IMR-90 (cell line): ENCODE data around the gene ATOSA. TPM values are rescaled to one million over a fixed set of nuclear protein-coding genes. Genes with fewer than 3 reads are reported as not detected.

Experiments
- ATAC-seq: fragments of 200-7000 bp; cut with Tn5 transposase; 2 replicates; pipeline ENCODE4 v1.9.1; 2020; ENCODE audit warnings: low read depth, mild to moderate bottlenecking, moderate library complexity
- BruUV-seq: library from RNA; stranded (reverse); fragments of 400-500 nt; replicated peaks from 2 replicates; lab custom pipeline; 2021; lab: Mats Ljungman, UMichigan
- CTCF ChIA-PET: fragments of 300-600 bp; formaldehyde crosslinking; extraction: SDS; loops from one replicate; lab custom pipeline; 2021; ENCODE audit warnings: antibody characterized with exemption; lab: Yijun Ruan, JAX
- POLR2A ChIA-PET: fragments of 300-600 bp; sonication (Branson Sonifier 250); formaldehyde crosslinking; loops from one replicate; lab custom pipeline; 2022; ENCODE audit warnings: antibody characterized with exemption; ENCODE audit not compliant: unreplicated experiment; lab: Charles Lee
- DNase-seq: peaks from one replicate; pipeline ENCODE4 v3.0.0; 2013
- H2AFZ ChIP-seq: replicated peaks from 2 replicates; pipeline ENCODE3; 2013; ENCODE audit warnings: low read length, mild to moderate bottlenecking; ENCODE audit not compliant: poor library complexity
- H2AK5ac ChIP-seq: 2 replicates; pipeline ENCODE4 v1.6.1; 2013; ENCODE audit warnings: low read depth, low read length, inconsistent platforms
- H2AK9ac ChIP-seq: replicated peaks from 2 replicates; pipeline ENCODE3; 2013; ENCODE audit warnings: mild to moderate bottlenecking, low read depth, low read length, moderate library complexity; ENCODE audit not compliant: poor library complexity
- H2BK120ac ChIP-seq: 2 replicates; pipeline ENCODE4 v1.6.1; 2013; ENCODE audit warnings: low read depth, low read length, inconsistent platforms
- H2BK15ac ChIP-seq: 3 replicates; pipeline ENCODE4 v1.6.1; 2013; ENCODE audit warnings: low read depth, low read length, inconsistent platforms
- H2BK20ac ChIP-seq: 2 replicates; pipeline ENCODE4 v1.6.1; 2013; ENCODE audit warnings: low read depth, mild to moderate bottlenecking, inconsistent platforms, low read length, moderate library complexity
- H2BK5ac ChIP-seq: 2 replicates; pipeline ENCODE4 v1.6.1; 2013; ENCODE audit warnings: mild to moderate bottlenecking, low read depth, low read length, inconsistent platforms; ENCODE audit not compliant: poor library complexity, severe bottlenecking
- H3K14ac ChIP-seq: replicated peaks from 2 replicates; pipeline ENCODE4 v1.6.1; 2013; ENCODE audit warnings: low read depth, low read length, inconsistent platforms
- H3K18ac ChIP-seq: 2 replicates; pipeline ENCODE4 v1.6.1; 2013; ENCODE audit warnings: low read depth, low read length, control low read depth
- H3K23ac ChIP-seq: 2 replicates; pipeline ENCODE4 v1.6.1; 2013; ENCODE audit warnings: low read depth, low read length, inconsistent platforms
- H3K27ac ChIP-seq: 2 replicates; pipeline ENCODE4 v1.5.1; 2013; ENCODE audit warnings: mild to moderate bottlenecking, control low read depth, low read length; ENCODE audit not compliant: insufficient read depth
- H3K27me3 ChIP-seq: 2 replicates; pipeline ENCODE4 v1.6.1; 2013; ENCODE audit warnings: low read length; ENCODE audit not compliant: control insufficient read depth, insufficient read depth
- H3K36me3 ChIP-seq: 2 replicates; pipeline ENCODE4 v1.6.1; 2013; ENCODE audit warnings: low read length, mixed read lengths; ENCODE audit not compliant: control insufficient read depth, insufficient read depth
- H3K4ac ChIP-seq: 2 replicates; pipeline ENCODE4 v1.6.1; 2013; ENCODE audit warnings: low read depth, low read length, inconsistent platforms
- H3K4me1 ChIP-seq: 2 replicates; pipeline ENCODE4 v1.6.1; 2013; ENCODE audit warnings: low read length, mixed read lengths; ENCODE audit not compliant: control insufficient read depth, insufficient read depth
- H3K4me2 ChIP-seq: 2 replicates; pipeline ENCODE4 v1.6.1; 2013; ENCODE audit warnings: low read depth, mild to moderate bottlenecking, control low read depth, low read length, moderate library complexity
- H3K4me3 ChIP-seq: 2 replicates; pipeline ENCODE4 v1.5.1; 2013; ENCODE audit warnings: low read depth, mild to moderate bottlenecking, control low read depth, low read length, moderate library complexity; ENCODE audit not compliant: insufficient read depth
- H3K56ac ChIP-seq: 2 replicates; pipeline ENCODE4 v1.6.1; 2013; ENCODE audit warnings: low read length, inconsistent platforms; ENCODE audit not compliant: insufficient read depth; ENCODE audit errors: extremely low read depth
- H3K79me1 ChIP-seq, 2 experiments: 2 replicates each; pipeline ENCODE4 v1.6.1; 2013; ENCODE audit warnings: low read length in 2 of 2, inconsistent platforms in 1 of 2, low read depth in 1 of 2
- H3K9ac ChIP-seq: 2 replicates; pipeline ENCODE4 v1.6.1; 2013; ENCODE audit warnings: low read depth, low read length, control low read depth
- H3K9me1 ChIP-seq: 2 replicates; pipeline ENCODE4 v1.6.1; 2013; ENCODE audit warnings: low read length, inconsistent platforms; ENCODE audit not compliant: insufficient read depth
- H3K9me3 ChIP-seq: 2 replicates; pipeline ENCODE4 v1.6.1; 2013; ENCODE audit warnings: low read length; ENCODE audit not compliant: control insufficient read depth, insufficient read depth
- H4K20me1 ChIP-seq: 2 replicates; pipeline ENCODE4 v1.6.1; 2013; ENCODE audit warnings: low read length, inconsistent platforms; ENCODE audit not compliant: insufficient read depth
- H4K5ac ChIP-seq: 2 replicates; pipeline ENCODE4 v1.6.1; 2013; ENCODE audit warnings: mild to moderate bottlenecking, low read depth, low read length, control low read depth
- H4K8ac ChIP-seq, 2 experiments: 2 replicates each; pipeline ENCODE4 v1.6.1; 2013; ENCODE audit warnings: low read depth in 2 of 2, low read length in 2 of 2, control low read depth in 1 of 2, inconsistent platforms in 1 of 2
- H4K91ac ChIP-seq: 2 replicates; pipeline ENCODE4 v1.6.1; 2013; ENCODE audit warnings: low read depth, low read length, inconsistent platforms; ENCODE audit not compliant: insufficient read depth
- BHLHE40 ChIP-seq: fragments of 150-350 bp; IDR thresholded peaks from 2 replicates; pipeline ENCODE4 v1.6.1; 2016; ENCODE audit warnings: mild to moderate bottlenecking, low read depth, low read length
- CEBPB ChIP-seq: IDR thresholded peaks from 2 replicates; pipeline ENCODE4 v1.6.1; 2012; ENCODE audit warnings: low read depth, low read length, improper control_type of control experiment
- CHD1 ChIP-seq: IDR thresholded peaks from 2 replicates; pipeline ENCODE4 v1.6.1; 2012; ENCODE audit warnings: low read depth, low read length, improper control_type of control experiment
- FOS ChIP-seq: fragments of 150-350 bp; IDR thresholded peaks from 2 replicates; pipeline ENCODE4 v1.6.1; 2016; ENCODE audit warnings: low read depth, low read length
- MAFK ChIP-seq: IDR thresholded peaks from 2 replicates; pipeline ENCODE4 v1.6.1; 2012; ENCODE audit warnings: low read depth, low read length, improper control_type of control experiment
- MAZ ChIP-seq: IDR thresholded peaks from 2 replicates; pipeline ENCODE4 v1.6.1; 2012; ENCODE audit warnings: low read depth, mild to moderate bottlenecking, low read length, improper control_type of control experiment, moderate library complexity, borderline replicate concordance
- MXI1 ChIP-seq: IDR thresholded peaks from 2 replicates; pipeline ENCODE4 v1.6.1; 2012; ENCODE audit warnings: low read depth, mild to moderate bottlenecking, low read length, moderate library complexity, borderline replicate concordance
- NFE2L2 ChIP-seq: fragments of 150-350 bp; IDR thresholded peaks from 2 replicates; pipeline ENCODE4 v1.6.1; 2016; ENCODE audit warnings: low read depth, mild to moderate bottlenecking, low read length
- POLR2A ChIP-seq: IDR thresholded peaks from 2 replicates; pipeline ENCODE4 v1.6.1; 2012; ENCODE audit warnings: mild to moderate bottlenecking, low read depth, low read length
- RAD21 ChIP-seq: IDR thresholded peaks from 2 replicates; pipeline ENCODE4 v1.6.1; 2012; ENCODE audit warnings: low read length, improper control_type of control experiment
- RCOR1 ChIP-seq: IDR thresholded peaks from 2 replicates; pipeline ENCODE4 v1.6.1; 2012; ENCODE audit warnings: mild to moderate bottlenecking, low read length, improper control_type of control experiment; ENCODE audit not compliant: insufficient replicate concordance
- RFX5 ChIP-seq: IDR thresholded peaks from 2 replicates; pipeline ENCODE4 v1.8.0; 2012; ENCODE audit warnings: low read depth, mild to moderate bottlenecking, low read length, moderate library complexity
- SMC3 ChIP-seq: fragments of 150-350 bp; IDR thresholded peaks from 2 replicates; pipeline ENCODE4 v1.6.1; 2016; ENCODE audit warnings: low read depth, mild to moderate bottlenecking, antibody characterized with exemption, low read length, moderate library complexity
- dilution Hi-C: fragments of 300-500 bp; cut with HindIII; formaldehyde crosslinking; loops from one replicate; pipeline ENCODE4 v1.14.3; 2018; ENCODE audit warnings: low sequenced_read_pairs; ENCODE audit not compliant: unreplicated experiment
- in situ Hi-C: fragments of 300-500 bp; cut with MboI; formaldehyde crosslinking; loops from 3 replicates; pipeline ENCODE4 v1.14.3; 2019; ENCODE audit warnings: low sequenced_read_pairs, inconsistent platforms, mixed read lengths
- intact Hi-C: fragments of 100-400 bp; cut with micrococcal nuclease; formaldehyde crosslinking; loops from 2 replicates; pipeline ENCODE4 v1.10.0; 2022
- polyA plus RNA-seq, 3 experiments: library from polyadenylated mRNA; depleted of rRNA; stranded (reverse); fragments of >200 nt; gene quantifications; 2 replicates each; pipeline ENCODE4 v1.2.3, GENCODE V29; 2012; ENCODE audit warnings: low replicate concordance in 1 of 3
- total RNA-seq: library from RNA; depleted of rRNA; stranded (reverse); fragments of >200 nt; gene quantifications from 2 replicates; pipeline ENCODE4 v1.2.3, GENCODE V29; 2012
- TF ChIP-seq, protein P1 (sequence below): fragments of 150-350 bp; IDR thresholded peaks from 2 replicates; pipeline ENCODE4 v1.6.1; 2016; ENCODE audit warnings: low read depth, mild to moderate bottlenecking, low read length, moderate library complexity, borderline replicate concordance
- TF ChIP-seq, protein P2 (sequence below): fragments of 150-350 bp; IDR thresholded peaks from 2 replicates; pipeline ENCODE4 v1.6.1; 2017; ENCODE audit warnings: mild to moderate bottlenecking, antibody characterized with exemption, low read length, low read depth
- TF ChIP-seq, protein P3 (sequence below): conservative IDR thresholded peaks from 2 replicates; pipeline ENCODE4 v1.5.1; 2012; ENCODE audit warnings: mild to moderate bottlenecking, low read depth, low read length, improper control_type of control experiment

Gene ATOSA
- total and polyA plus RNA-seq, 2 of the 4 experiments (the other 2 are of a cell fraction), result 13.2 to 17.2 TPM

DNA sequence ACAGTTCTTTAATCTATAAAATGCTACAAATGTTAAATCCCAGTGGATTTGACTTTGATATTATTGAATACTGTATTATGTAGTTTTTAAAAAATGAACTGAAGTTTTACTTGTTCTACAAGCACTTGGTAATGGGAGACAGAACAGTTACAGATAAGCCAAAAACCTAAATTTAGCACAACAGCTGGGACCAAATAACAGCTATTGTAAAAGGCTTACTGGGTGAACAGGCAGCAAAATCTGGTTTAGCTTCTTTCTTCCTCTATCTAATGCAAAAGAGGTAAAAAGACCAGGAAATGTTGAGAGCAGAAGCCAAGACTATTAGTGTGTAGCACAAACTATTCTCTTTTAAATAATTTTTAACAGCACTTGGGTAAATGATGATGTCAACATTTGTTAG lies 1.6 kb upstream of the ATOSA start:
- ATAC-seq, result no peak
- Histone ChIP-seq H4K5ac (no peak overlapping the region), H2BK20ac (no peak overlapping the region), H2AFZ (no peak overlapping the region), H3K79me1 (peaks cover 0 to 5% of the 10 kb centered on the region in 2 experiments; a peak in 1 of 4 replicates), H3K4me1 (no peaks in the 10 kb centered on the region), H2BK120ac (no peak overlapping the region), H3K27ac (no peak overlapping the region), H3K4me2 (no peak overlapping the region), H3K18ac (no peak overlapping the region), H2AK5ac (no peak overlapping the region), H4K20me1 (no peaks in the 10 kb centered on the region), H3K9ac (no peak overlapping the region), H3K9me3 (no peaks in the 10 kb centered on the region), H2AK9ac (no peak overlapping the region), H2BK5ac (no peak overlapping the region), H2BK15ac (no peak overlapping the region), H3K4me3 (no peak overlapping the region), H4K8ac (no peak overlapping the region), H4K91ac (no peak overlapping the region), H3K9me1 (no peaks in the 10 kb centered on the region), H3K23ac (no peak overlapping the region), H3K36me3 (no peaks in the 10 kb centered on the region), H3K4ac (no peak overlapping the region), H3K56ac (no peak overlapping the region), H3K14ac (no peak overlapping the region), H3K27me3 (peaks cover 2% of the 10 kb centered on the region)
- no peak for DNase-seq
- ChIA-PET CTCF (interaction anchor here (0.9 kb wide), 1 partner anchor 17 kb away, joined by 5 read pairs; no protein-coding TSS in a partner anchor), POLR2A (no interaction called here)
- in situ Hi-C loops (no loop called here), intact Hi-C loops (no loop called here), dilution Hi-C loops (no loop called here)
- TF ChIP-seq, protein P1, sequence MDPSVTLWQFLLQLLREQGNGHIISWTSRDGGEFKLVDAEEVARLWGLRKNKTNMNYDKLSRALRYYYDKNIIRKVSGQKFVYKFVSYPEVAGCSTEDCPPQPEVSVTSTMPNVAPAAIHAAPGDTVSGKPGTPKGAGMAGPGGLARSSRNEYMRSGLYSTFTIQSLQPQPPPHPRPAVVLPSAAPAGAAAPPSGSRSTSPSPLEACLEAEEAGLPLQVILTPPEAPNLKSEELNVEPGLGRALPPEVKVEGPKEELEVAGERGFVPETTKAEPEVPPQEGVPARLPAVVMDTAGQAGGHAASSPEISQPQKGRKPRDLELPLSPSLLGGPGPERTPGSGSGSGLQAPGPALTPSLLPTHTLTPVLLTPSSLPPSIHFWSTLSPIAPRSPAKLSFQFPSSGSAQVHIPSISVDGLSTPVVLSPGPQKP, result no peak
- TF ChIP-seq RCOR1 (no peak), MAZ (no peak), FOS (no peak), BHLHE40 (no peak), CEBPB (no peak), POLR2A (no peak), NFE2L2 (no peak), RFX5 (no peak), SMC3 (no peak), CHD1 (no peak), RAD21 (no peak), MAFK (no peak), MXI1 (no peak)
- TF ChIP-seq, protein P2, sequence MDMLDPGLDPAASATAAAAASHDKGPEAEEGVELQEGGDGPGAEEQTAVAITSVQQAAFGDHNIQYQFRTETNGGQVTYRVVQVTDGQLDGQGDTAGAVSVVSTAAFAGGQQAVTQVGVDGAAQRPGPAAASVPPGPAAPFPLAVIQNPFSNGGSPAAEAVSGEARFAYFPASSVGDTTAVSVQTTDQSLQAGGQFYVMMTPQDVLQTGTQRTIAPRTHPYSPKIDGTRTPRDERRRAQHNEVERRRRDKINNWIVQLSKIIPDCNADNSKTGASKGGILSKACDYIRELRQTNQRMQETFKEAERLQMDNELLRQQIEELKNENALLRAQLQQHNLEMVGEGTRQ, result no peak
- TF ChIP-seq, protein P3, sequence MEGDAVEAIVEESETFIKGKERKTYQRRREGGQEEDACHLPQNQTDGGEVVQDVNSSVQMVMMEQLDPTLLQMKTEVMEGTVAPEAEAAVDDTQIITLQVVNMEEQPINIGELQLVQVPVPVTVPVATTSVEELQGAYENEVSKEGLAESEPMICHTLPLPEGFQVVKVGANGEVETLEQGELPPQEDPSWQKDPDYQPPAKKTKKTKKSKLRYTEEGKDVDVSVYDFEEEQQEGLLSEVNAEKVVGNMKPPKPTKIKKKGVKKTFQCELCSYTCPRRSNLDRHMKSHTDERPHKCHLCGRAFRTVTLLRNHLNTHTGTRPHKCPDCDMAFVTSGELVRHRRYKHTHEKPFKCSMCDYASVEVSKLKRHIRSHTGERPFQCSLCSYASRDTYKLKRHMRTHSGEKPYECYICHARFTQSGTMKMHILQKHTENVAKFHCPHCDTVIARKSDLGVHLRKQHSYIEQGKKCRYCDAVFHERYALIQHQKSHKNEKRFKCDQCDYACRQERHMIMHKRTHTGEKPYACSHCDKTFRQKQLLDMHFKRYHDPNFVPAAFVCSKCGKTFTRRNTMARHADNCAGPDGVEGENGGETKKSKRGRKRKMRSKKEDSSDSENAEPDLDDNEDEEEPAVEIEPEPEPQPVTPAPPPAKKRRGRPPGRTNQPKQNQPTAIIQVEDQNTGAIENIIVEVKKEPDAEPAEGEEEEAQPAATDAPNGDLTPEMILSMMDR, result no peak
- BruUV-seq, result no TSS peak
